Suppressor macrophage (primary cell): Measurements from ENCODE around the gene FBH1.

Experiments used
- DNase-seq, 4 experiments: peaks; one replicate each; pipeline ENCODE4 v3.0.0-alpha.2; 2020 to 2022

Gene FBH1

GRCh38 chr10:5983774-5984173, 93.7 kb downstream of the FBH1 start:
- DNase-seq = no peak

GRCh38 chr10:5985029-5985428, 95.0 kb downstream of the FBH1 start:
- DNase-seq = no peak
